Femur (tissue), 1 donor: Measurements from ENCODE around the gene SLC35E2B.
"Not testable (repeated sequence)": the region's sequence is repeated elsewhere in the genome, so short reads cannot be mapped to it uniquely, and the experiment has no call there.

ENCODE experiments used
- DNase-seq: peaks from one replicate; pipeline ENCODE4 v3.0.0-alpha.2; 2017

SLC35E2B gene

DNA sequence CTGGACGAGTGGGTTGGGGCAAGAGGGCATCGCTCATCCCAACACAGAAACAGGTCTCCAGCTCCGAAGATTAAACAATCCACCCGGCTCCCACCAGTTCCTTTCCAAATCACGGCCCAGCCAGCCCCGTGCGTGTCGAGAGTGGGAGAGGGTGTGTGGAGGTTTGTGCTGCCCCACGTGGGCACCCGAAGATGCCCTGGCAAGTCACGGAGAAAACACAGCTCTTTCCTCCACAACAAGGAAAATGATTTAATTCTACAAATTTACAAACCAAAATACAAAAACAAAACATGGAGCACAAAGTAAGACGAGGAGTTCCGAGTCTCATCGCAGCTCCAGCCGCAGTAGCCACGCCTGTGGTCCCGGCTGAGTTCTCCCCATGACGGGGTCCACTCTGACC lies 9.9 kb upstream of the SLC35E2B start:
- DNase-seq, result not testable (repeated sequence)

DNA sequence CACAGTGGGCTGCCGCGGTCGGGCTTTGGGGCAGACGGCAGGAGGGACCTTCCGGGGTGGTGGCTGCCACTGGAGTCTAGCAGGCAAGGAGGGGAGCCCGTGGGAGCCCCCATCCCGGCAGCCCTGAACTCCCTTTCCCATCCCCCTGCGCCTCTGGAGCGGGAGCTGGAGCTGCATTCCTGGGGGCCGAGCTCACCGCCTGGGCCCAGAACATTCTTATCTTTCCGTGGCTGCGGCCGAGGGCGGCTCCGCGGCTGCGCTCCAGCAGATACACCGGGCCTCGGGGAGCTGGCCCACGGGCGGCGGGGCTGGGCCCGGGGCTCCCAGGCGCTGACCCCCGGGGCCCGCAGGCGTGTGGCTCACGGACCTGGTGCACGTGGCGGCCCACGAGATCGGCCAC lies 8.0 kb upstream of the SLC35E2B start:
- not testable (repeated sequence) for DNase-seq

DNA sequence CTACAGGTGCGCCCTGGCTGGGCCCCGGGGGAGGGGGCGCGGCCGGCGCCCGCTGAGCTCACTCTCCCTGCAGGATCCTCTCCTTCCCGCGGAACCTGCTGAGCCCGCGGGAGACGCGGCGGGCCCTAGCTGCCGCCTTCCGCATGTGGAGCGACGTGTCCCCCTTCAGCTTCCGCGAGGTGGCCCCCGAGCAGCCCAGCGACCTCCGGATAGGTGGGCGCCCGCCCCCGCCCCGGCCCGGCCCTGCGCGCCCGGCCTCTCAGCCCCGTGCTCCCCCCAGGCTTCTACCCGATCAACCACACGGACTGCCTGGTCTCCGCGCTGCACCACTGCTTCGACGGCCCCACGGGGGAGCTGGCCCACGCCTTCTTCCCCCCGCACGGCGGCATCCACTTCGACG lies 7.5 kb upstream of the SLC35E2B start:
- DNase-seq, result not testable (repeated sequence)

DNA sequence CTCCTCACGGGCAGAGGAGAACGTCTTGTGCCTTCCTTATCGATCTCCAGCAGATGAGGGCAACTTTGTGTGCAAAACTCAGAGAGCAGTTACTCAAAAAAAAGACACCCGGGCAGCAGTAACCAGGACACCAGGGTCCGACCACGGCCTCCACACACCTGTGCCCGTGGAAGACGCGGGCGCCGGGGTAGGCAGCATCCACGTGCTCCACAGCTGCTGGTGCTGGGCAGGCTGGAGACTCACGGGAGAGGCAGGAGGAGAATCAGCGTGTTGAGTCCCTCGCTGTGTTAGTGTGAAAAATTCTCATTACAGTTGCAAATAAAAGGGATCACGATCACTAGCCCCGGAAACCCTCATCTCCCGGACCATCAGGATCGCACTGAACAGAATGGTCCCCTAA lies 6.5 kb upstream of the SLC35E2B start:
- not testable (repeated sequence) for DNase-seq

DNA sequence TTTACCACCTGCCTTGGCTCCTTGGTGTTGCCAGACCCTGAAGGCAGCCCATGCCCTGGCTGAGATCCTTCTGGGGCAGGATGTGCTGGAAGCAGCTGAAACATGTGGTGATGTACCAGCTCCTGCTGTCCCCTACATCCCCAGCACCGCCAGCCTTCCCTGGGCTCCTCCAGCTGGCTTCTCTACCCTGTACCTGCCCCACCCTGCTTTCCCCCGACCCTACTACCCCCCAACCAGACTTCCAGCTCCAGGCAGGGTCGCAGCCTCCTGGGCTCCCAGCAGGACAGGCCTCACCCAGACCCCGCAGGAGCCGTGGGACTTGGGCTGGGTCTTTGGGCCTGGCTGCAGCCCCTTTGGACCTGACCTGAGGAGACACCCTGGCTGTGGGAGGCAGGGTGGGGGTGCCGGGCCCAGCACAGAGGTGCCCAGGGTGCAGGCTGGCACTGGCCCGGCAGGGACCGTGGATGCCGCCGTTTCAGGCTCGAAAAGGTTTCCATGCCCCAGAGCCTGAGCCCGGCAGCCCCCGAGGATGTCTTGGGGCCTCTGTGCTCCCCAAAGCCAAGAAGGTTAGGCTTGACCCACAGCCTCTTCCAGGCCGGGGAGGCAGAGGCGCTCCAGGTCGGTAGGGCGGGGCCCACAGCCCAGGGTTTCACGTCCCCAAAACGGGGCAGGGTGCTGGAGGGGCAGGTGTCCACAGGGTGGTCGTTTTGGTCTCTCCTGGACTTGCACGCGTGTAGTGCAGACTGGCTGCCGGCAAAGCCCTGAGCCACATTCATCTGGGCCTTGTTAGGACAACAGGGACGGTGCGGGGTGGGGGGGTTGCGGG lies 5.0 kb upstream of the SLC35E2B start:
- peak; percentile 8 for DNase-seq

DNA sequence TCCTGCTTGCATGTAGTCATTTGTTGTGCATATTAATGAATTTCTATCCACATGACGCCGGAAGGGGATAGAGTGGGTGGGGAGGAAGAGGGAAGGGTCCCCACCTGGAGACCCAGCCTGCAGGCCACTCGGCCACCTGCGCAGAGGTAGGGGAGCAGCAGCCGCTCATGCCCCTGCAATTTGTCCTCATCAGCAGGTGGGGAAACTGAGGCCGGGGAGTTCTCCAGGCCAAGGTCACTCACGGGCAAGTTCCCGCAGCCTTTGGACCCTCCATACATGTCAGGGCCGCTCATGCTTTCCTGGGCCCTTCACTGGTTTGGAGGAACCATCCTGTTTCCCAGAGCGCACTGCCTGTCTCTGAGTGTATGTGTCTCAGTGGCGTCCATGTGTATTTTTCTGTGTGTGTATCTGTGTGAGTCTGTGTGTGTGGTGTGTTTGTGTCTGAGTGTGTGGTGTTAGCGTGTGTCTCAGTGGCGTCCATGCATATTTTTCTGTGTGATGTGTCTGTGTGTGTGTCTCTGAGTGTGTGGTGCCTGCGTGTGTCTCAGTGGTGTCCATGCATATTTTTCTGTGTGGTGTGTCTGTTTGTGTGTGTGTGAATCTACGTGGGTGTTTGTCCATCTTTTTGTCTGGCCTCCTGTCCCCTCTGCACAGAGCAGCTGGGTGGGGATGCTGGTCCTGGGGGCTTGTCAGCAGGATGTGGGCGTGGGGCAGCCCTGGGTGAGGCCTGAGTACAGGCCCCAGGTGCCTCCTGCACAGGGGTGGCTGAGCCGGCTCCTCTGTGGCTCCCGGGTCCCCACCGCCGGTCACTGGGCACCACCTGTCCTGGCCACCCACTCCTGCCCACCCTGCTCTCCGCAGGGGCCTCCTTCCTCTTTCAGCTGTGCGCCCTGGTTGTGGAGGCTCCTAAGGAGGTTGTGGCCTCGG lies 4.1 kb upstream of the SLC35E2B start:
- peak; percentile 11 for DNase-seq

DNA sequence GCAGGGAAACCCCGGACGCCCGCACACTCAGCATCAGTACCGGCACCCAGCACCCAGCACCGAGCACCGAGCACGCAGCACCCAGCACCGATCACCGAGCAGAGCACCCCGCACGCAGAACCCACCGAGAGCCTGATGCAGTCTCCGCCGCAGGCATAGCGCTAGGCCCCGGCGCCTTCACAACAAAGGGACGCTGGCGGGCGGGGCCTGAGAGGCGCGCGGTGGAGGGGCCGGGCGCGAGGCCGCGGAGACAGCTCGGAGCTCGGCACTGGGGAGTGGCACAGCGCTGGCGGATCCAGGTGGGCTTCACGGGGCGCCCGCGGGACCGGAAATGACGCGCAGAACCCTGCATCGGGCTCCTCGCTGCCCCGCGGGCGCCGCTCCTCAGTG lies 276 bp downstream of the SLC35E2B start:
- DNase-seq, result peak; percentile 86

DNA sequence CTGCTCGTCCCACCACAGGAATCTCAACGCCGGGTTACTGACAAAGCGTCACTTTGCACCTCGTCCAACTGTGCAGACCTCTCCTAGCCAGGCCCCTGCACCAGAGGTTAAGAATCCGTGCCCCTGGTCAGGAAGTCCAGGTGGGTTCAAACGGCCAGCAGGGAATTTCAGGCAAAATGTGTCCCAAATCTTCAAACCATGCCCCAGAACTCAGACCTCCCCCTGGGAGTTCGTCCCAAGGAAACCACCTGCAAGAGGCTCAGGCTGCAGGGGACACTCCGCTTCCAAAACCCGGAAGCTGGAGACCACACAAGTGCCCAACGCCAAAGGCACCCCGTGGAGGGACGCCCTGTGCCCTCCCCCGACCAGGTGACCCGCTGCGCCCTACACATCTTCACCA lies 1.2 kb downstream of the SLC35E2B start:
- DNase-seq, result not testable (repeated sequence)

DNA sequence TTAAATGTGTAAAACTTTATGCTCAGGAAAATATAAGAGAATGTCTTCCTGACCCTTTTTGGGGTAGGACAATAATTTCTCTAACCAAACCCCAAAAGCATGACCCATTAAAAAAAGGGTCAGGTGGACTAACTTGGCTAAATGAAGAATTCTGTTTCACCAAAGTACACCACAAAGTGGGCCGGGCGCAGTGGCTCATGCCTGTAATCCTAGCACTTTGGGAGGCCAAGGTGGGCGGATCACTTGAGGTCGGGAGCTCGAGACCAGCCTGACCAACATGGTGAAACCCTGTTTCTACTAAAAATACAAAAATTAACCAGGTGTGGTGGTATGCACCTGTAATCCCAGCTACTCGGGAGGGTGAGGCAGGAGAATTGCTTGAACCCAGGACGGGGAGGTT lies 3.1 kb downstream of the SLC35E2B start:
- DNase-seq, result not testable (repeated sequence)

DNA sequence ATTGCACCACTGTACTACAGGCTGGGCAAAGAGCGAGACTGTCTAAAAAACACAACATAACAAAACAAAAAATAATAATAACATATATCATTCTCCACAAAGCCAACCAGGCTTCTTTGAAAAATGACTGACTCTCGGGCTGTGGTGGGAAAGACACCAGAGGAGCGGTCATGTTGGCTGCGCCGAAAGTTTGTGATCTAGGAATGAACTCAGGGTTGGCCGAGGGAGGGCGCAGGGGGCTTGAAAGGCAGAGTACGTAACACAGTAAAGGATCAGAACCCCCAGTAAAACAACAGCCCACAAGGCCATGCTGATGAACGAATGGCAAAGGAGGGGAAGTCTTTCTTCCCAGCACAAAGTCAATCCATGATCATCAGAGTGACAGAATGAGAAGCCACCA lies 4.7 kb downstream of the SLC35E2B start:
- no peak for DNase-seq

DNA sequence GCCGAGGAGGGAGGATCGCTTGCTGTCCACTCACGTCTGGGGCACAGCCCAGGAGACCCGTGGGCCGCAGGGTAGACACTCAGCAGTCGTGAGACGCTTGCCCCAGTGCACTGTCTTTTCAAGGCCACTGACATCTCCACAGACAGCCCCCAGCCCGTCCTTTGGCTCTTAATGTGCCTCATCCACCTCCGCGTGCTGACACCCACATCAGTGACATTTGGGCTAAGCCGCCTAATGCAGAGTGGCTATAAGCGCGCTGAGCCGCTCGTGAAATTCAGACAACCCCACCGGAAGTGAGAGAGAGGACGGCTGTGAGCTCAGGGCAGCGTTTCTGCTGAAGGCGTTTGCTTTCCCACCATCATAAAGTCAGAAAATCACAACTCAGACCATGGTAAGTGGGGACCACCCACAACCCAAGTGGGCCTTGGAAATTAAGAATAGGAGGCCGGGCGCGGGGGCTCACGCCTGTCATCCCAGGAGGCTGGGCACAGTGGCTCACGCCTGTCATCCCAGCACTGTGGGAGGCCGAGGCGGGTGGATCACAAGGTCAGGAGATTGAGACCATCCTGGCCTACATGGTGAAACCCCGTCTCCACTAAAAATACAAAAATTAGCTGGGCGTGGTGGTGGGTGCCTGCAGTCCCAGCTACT lies 8.4 kb downstream of the SLC35E2B start:
- DNase-seq, result no peak

DNA sequence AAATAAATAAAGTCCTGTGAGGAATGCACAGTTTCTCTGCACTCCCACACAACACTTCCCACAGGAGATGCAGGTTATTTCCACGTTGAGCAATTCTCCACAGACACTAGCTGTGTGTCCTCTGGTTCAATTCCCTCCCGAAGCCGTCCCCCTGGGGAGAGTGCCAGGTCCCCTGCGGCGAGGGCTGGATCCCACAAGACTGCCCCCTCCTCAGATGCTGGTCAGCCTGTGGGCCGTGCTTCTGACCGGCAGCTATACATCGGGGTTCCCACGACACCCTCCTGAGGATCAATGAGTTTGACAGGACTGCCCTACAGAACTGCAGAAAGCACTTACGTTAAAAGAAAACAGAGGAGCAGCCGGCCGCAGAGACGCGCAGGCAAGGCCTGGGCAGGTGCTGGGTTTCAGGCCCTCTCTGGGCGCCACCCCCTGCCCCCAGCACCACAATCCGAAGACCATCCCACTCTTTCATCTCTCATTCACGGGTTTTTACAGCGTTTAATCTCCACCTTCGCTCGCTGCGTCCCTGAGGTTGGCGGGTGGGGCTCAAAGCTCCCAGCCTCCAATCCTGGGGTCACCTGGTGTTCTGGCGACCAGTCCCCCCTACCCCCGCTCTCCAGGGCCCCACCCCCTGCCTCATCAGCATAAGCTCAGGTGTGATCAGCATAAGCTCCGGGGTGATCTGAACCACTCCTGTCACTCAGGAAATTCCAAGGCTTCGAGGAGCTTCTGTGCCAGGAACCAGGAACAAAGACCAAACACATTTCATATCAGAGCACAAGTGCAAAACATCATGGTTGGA lies 9.3 kb downstream of the SLC35E2B start:
- DNase-seq, result no peak

DNA sequence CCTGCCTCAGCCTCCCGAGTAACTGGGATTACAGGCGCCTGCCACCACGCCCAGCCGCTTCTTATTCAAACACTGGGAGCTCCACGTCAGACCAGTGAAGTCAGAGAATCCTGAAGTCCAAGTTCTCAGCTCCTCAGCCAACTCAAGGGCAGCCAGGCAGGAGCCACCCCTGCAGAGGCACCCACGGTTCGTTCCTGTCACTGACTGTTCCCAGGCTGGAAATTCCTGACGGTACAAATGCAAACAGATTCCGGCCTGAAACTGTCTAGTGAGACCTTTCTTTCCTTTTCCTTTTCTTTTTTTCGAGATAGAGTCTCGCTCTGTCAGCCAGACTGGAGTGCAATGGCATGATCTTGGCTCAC lies 11.7 kb downstream of the SLC35E2B start:
- no peak for DNase-seq

DNA sequence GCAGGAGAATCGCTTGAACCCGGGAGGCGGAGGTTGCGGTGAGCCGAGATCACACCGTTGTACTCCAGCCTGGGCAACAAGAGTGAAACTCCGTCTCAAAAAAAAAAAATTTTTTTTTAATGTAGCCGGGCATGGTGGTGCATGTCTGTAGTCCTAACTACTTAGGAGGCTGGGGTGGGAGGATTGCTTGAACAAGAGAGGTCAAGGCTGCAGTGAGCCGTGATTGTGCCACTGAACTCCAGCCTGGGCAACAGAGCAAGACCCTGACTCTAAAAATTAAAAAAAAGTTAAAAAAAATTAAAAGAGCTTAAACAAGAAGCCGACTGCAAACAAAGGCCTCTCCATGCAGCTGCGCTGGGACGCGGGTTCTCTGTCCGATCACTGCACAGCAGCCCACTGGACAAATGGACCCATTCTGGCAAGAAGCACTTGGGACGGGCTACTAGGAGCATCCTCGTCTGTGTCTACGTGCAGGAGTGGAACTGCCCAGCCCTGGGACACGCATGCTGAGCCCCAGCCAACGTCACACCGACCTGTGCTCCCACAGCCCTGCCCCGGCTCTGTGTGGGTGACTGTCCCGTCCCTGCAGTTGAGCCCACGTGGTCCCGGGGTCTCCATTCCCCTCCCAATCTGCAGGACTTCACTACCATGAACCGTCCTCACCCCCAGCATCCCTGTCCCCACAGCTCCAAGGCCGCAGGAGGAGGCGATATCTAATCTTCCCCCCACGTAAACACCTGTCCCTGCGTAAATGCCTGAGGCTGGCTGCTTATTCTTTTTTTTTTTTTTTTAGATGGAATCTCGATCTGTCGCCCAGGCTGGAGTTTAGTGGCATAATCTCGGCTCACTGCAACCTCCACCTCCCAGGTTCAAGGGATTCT lies 12.3 kb downstream of the SLC35E2B start:
- no peak for DNase-seq

DNA sequence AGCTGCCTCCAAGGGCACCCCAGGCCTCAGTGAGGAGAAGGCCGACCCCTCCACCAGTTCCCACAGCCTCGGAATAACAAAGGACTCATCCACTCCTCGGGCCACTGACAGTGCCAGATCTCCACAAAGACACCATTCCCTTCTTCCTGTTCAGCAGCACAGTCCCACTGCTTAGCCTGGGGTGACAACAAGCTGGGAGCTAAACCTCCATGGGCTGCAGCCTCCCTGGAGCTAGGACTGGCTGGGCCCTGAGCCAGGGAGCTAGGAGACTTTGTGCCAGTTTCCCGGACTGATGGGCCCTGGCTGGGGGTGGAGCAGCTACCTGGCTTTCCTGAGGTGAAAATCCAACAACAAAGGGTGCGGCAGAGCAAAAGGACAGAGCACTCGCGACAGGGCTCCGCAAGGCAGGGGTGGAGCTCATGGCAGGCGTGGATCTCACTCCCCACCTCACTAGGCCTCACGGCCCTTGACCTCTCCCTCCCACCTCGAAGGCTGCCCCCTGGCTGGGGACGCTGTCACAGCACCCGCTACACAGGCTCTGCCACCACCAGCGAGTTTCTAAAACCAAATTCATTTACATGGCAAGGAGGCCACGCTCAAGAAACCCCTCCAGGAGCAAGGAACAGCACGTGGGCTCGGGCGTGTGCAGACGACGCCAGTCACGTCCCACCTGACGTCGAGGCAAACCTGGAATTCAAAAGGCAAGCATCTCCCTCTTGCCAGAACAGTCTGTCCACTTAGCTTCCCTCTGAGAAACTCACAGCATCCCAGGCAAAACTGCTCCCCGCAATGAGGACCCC lies 13.8 kb downstream of the SLC35E2B start:
- no peak for DNase-seq

DNA sequence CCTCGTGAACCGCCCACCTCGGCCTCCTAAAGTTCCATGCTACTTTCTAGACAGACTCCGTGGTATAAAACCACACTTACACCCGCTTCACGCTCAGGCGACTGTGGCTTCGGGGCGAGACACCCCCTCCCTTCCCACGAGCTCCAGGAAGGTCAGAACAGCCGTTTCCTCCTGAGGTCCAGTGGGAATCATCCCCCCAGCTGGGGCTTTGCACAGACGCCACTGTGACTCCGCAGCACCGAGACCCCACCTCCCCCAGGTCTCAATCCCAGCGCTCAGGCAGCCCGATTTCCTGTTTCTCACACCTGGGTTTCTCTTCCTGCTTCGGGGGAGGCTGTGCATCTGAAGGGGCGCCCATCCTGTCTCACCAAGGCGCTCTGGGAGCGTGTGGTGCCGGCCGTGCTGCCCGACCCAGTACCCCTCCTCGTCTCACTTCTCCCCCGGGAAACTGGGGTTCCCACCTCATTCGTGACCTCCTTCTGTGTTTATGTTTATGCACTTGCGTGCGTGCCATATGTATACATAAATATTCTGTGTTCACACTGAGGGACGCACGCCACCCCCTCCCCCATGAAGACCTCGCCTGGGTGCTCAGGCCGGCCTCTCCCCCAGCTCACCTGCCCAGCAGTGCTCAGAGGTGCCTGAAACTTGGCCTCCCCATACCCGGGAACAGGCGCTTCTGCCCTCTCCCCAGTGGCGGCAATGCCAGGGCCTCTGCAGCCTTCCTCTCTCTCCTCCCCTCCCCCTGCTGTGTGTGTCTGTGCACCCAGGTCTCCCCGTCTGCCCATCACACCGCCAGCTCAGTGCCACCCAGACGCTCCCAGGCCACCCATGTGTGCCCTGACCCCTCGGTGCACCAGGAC lies 14.6 kb downstream of the SLC35E2B start:
- DNase-seq, result peak; percentile 46

DNA sequence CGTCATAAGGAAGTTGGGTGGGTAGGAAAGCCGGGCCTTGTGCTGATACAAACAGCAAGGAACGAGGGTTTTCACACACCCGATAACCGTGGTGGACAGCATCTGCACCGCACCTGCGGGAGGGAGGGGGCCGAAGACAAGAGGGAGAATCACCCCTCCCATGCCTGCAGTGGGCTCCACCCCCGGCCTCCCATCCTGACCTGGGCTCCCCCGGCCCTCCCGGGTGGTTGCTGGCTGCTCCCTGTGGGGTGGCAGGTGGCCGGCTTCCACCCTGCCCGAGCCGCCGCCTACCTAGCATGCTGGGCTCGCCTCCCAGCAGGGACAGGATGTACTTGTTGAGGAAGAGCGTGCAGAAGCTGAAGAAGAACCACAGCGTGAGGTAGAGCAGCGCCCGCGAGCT lies 16.5 kb downstream of the SLC35E2B start:
- not testable (repeated sequence) for DNase-seq

DNA sequence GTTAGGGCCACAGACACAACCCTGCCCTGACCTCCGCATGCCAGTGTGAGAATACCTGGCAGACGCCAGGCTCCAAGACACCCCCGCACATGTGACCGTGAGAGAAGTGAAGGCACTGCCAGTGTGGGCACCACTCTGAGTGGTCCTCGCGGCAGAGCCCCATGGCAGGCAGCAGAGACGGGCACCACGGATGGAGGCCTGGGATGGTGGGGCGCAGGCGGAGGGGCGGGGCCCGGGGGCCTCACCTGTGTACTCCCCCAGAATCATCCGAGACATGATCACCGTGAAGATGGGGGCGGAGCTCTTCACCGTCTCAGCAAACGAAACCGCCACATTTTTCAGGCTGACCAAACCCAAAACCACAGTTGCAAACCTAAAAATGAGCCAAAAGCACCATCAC lies 17.4 kb downstream of the SLC35E2B start:
- DNase-seq, result not testable (repeated sequence)

DNA sequence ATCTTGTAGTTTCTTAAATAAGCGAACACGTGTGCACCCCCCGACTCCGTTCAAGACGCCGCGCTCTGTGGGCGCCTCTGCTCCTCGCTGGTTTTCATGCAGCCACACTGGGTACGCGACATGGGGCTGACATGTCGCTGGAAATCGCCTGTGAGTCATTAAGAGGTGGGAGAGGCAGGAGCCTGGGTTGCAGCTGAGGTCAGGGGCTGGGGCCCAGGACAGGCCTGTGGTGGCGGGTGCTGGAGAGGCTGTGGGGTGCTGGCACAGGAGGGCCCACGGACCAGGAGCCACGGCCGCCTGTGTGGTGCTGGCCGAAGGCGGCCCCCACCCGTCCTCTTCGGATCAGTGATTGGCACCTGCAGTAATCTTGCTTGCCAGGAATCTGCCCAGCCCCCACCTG lies 17.8 kb downstream of the SLC35E2B start:
- DNase-seq, result not testable (repeated sequence)
